HL-60 (cell line): ENCODE measurements around the gene VDR.

Experiments used
- DNase-seq, 2 experiments: peaks; one replicate each; pipeline ENCODE4 v3.0.0-alpha.2; 2010 to 2020; ENCODE audit warnings: low read depth in 1 of 2, low spot score in 1 of 2
- H3K27ac ChIP-seq: fragments of 250-450 bp; sonication (Bioruptor Pico); replicated peaks from 2 replicates; pipeline ENCODE4 v1.5.1; 2020; ENCODE audit warnings: mild to moderate bottlenecking, moderate library complexity
- H3K27me3 ChIP-seq: fragments of 250-450 bp; sonication (Bioruptor Pico); 2 replicates; pipeline ENCODE4 v1.5.1; 2021; ENCODE audit warnings: mild to moderate bottlenecking, moderate library complexity; ENCODE audit not compliant: insufficient read depth, poor library complexity, severe bottlenecking
- H3K4me3 ChIP-seq: replicated peaks from 2 replicates; pipeline ENCODE4 v1.5.1; 2011; ENCODE audit warnings: mild to moderate bottlenecking, control low read depth, low read length; ENCODE audit not compliant: insufficient read depth
- GABPA ChIP-seq: IDR thresholded peaks from 2 replicates; pipeline ENCODE4 v1.6.1; 2012; ENCODE audit warnings: low read depth
- POLR2AphosphoS5 ChIP-seq: IDR thresholded peaks from 2 replicates; pipeline ENCODE4 v1.6.1; 2012; ENCODE audit warnings: low read depth
- REST ChIP-seq: IDR thresholded peaks from 2 replicates; pipeline ENCODE4 v1.6.1; 2012; ENCODE audit warnings: low read depth; ENCODE audit not compliant: insufficient replicate concordance
- SPI1 ChIP-seq: IDR thresholded peaks from 2 replicates; pipeline ENCODE4 v1.6.1; 2012; ENCODE audit warnings: low read depth, mild to moderate bottlenecking, borderline replicate concordance
- TF ChIP-seq, protein P1 (sequence below): IDR thresholded peaks from one replicate; pipeline ENCODE4 v1.5.1; 2011; ENCODE audit warnings: low read length, control low read depth, inconsistent platforms; ENCODE audit not compliant: insufficient read depth

VDR gene

DNA sequence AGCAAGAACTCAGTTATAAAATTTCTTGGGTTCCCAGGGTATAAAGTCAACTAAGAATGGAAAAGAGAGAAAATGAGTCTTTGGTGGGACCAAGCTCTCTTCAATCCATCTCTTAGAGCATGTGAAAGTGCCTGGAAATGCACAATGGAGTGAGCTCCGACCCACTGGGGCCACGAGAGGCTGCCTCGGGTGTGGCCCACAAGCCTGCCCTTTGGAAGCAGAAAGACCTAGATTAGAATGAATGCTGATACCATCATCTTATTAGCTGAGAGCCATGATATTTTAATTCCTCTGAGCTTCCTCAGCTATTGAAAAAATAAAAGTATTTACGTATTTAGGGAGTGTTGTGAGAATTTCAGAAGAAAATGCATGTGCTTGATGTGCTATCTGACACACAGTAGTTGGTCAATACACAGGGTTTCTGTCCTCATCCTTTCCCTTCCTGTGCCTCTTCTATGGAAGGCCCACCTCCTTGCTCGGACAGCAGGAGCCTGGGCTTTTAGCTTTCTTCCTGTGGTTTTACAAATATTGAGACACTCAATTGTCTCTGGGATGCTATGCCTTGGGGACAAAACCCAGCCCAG, 42.5 kb downstream of the VDR start:
- Histone ChIP-seq H3K27me3 (no peaks in the 10 kb centered on the region), H3K27ac (no peak overlapping the region), H3K4me3 (no peak overlapping the region)
- DNase-seq: no peak
- TF ChIP-seq SPI1 (no peak), POLR2AphosphoS5 (no peak), REST (no peak), GABPA (no peak)
- TF ChIP-seq, protein P1, sequence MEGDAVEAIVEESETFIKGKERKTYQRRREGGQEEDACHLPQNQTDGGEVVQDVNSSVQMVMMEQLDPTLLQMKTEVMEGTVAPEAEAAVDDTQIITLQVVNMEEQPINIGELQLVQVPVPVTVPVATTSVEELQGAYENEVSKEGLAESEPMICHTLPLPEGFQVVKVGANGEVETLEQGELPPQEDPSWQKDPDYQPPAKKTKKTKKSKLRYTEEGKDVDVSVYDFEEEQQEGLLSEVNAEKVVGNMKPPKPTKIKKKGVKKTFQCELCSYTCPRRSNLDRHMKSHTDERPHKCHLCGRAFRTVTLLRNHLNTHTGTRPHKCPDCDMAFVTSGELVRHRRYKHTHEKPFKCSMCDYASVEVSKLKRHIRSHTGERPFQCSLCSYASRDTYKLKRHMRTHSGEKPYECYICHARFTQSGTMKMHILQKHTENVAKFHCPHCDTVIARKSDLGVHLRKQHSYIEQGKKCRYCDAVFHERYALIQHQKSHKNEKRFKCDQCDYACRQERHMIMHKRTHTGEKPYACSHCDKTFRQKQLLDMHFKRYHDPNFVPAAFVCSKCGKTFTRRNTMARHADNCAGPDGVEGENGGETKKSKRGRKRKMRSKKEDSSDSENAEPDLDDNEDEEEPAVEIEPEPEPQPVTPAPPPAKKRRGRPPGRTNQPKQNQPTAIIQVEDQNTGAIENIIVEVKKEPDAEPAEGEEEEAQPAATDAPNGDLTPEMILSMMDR: no peak

- no peak overlapping the region for H3K27ac ChIP-seq
- no peak overlapping the region for H3K4me3 ChIP-seq
- DNase-seq: no peak
- TF ChIP-seq, protein P1: no peak
- TF ChIP-seq REST (no peak), SPI1 (no peak), GABPA (no peak), POLR2AphosphoS5 (no peak)
- no peaks in the 10 kb centered on the region for H3K27me3 ChIP-seq
These were observed 43.9 kb downstream of the VDR start for GRCh38 chr12:47860873-47861272.

DNA sequence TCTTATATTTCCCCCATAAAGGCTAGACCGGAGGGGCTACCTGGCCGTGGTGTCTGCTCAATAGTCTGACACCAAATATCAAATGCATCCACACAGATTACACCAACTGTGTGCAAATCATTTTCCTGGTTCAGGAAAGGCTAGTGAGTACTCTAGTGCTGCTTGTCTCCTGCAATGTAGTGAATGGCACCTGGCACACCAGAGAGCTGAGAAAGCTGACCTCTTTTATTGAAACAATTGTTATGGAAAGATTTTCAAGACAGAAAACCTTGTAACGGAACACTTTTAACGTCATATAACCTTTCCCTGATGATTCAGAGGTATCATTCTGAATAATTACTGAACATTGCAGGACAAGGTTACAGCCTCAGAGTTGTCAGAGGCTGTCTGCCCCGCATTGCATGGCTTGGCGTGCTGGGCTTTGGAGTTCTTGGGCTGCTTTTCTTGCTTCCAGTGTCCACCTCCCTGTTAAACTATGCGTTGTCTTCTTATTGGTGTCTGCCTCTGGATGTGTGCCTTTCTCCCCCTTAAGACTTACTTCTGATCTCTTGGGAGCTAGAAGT, 44.4 kb downstream of the VDR start:
- Histone ChIP-seq H3K27ac (no peak overlapping the region), H3K4me3 (no peak overlapping the region)

More for the DNA sequence above, 44.4 kb downstream of the VDR start:
- TF ChIP-seq, protein P1: no peak
- TF ChIP-seq SPI1: no peak
- TF ChIP-seq GABPA: no peak
- H3K27me3 ChIP-seq: no peaks in the 10 kb centered on the region
- no peak for DNase-seq
